Fibroblast of mammary gland (primary cell): ENCODE measurements around the gene SMIM28.

Experiments
- DNase-seq: peaks from one replicate; pipeline ENCODE4 v3.0.0-alpha.2; 2010; ENCODE audit warnings: low read depth
- H3K4me3 ChIP-seq: 2 replicates; pipeline ENCODE4 v1.5.1; 2011; ENCODE audit warnings: low read depth, mild to moderate bottlenecking, low read length, moderate library complexity; ENCODE audit not compliant: control insufficient read depth
- CTCF ChIP-seq: conservative IDR thresholded peaks from 2 replicates; pipeline ENCODE4 v1.5.1; 2011; ENCODE audit warnings: low read depth, low read length, inconsistent platforms; ENCODE audit not compliant: control insufficient read depth, insufficient read depth

Gene SMIM28

DNA sequence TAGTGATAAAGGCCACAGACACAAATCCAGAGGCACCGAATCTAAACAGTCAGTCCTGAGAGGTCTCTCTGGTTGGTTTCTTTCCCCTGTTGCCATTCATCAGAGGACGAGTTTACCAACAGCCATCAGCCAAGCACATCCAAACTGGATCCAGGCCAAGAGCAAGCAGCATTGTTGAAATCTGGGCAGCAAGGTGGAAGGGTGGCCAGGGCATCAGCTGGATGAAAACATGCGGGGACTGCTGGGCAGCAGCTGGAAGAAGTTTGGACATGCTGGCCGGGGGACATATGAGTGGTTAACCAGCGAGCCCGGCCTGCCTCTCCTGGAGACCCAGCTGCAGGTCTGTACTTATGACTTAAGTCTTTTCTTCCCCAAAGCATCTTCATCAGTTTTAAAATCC is at the start of gene SMIM28:
Gene SMIM28 (plus strand): TSS at position 62 of the 400 bp plus-strand sequence. CDS start 168 bp downstream, at position 230.
- no peak for DNase-seq
- TF ChIP-seq CTCF: no peak
- no peak within 1 kb of the TSS for H3K4me3 ChIP-seq

GRCh38 chr6:138328210-138328609 is 49.5 kb upstream of the SMIM28 start:
- no peak for TF ChIP-seq CTCF
- no peak overlapping the region for H3K4me3 ChIP-seq
- no peak for DNase-seq

DNA sequence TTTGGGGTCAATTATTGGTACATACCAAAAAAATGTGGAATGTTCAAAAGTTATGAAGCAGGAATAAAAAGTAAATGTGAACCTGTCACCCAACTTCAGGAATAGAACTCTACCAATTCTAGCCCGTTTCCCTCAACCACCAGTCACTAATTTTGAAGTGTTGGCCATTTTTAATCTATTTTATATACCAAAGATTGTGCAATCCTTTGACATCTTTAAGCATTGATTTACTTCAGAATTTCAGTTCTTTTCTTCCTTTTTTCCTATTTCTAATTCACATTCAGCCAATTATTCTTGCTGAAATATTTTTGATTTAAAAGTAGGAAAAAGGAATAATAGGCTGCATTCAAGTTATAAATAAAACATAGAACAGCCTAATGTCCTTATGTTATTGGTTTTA is 46.9 kb upstream of the SMIM28 start:
- no peak overlapping the region for H3K4me3 ChIP-seq
- no peak for DNase-seq
- TF ChIP-seq CTCF: no peak

- no peak for DNase-seq
- H3K4me3 ChIP-seq: no peak overlapping the region
- no peak for TF ChIP-seq CTCF
Observed at GRCh38 chr6:138331444-138331843, 46.3 kb upstream of the SMIM28 start.

GRCh38 chr6:138331984-138332383 is 45.7 kb upstream of the SMIM28 start:
- no peak overlapping the region for H3K4me3 ChIP-seq
- no peak for TF ChIP-seq CTCF
- no peak for DNase-seq

- H3K4me3 ChIP-seq: no peak overlapping the region
- no peak for TF ChIP-seq CTCF
- DNase-seq: no peak
Observed at GRCh38 chr6:138334000-138334399, 43.7 kb upstream of the SMIM28 start.

- no peak for DNase-seq
- no peak for TF ChIP-seq CTCF
- no peak overlapping the region for H3K4me3 ChIP-seq
Observed at GRCh38 chr6:138334963-138335362, 42.7 kb upstream of the SMIM28 start.
